HG02588 (cell line): ENCODE data around the gene SLC25A13.
"Not testable (repeated sequence)": the region's sequence is repeated elsewhere in the genome, so short reads cannot be mapped to it uniquely, and the experiment has no call there.

ENCODE experiments used
- ATAC-seq: cut with Tn5 transposase; IDR thresholded peaks from one replicate; pipeline ENCODE4 v1.9.1; 2021; ENCODE audit warnings: mild to moderate bottlenecking, moderate library complexity; ENCODE audit not compliant: unreplicated experiment

Gene SLC25A13

GRCh38 chr7:96173781-96174180 is 148.1 kb downstream of the SLC25A13 start:
- ATAC-seq, result no peak

- no peak for ATAC-seq
These were observed 152.5 kb downstream of the SLC25A13 start for GRCh38 chr7:96169439-96169838.

DNA sequence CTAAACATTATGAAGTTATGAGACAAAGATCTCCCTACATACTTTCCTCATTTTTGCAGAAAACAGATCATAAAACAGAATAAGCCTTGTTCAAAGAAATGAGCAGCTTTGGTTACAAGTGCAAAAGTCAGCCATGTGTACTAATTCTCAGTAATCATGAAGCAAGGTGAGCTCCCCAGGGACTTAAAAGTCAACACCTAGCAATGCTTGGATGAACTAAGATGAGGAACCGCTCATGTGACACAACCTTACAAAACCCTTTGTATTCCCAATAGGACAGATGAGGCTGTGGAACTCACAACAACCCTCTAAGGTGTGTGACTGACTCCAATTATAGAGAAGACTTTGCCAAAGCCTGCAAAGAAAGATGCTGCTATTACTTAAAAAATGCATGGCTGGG is 154.5 kb downstream of the SLC25A13 start:
- ATAC-seq, result no peak

DNA sequence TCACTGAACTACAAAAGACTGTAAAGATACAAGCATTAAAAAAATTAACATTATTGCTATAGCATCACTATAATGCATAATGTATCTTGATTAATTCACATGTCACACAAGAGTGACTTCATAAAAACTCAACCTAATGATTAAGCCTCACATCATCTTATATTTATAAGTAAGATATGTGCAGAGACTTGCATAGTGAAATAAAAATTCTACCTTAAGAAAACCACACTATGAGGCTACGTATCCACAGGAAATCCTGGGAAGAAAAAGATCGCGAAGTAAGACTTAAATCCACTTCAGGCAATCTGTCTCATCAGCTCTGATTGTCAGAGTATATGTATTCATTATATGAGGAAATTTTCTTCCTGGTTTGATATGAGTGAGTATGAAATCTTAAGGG is 160.0 kb downstream of the SLC25A13 start:
- ATAC-seq, result no peak

DNA sequence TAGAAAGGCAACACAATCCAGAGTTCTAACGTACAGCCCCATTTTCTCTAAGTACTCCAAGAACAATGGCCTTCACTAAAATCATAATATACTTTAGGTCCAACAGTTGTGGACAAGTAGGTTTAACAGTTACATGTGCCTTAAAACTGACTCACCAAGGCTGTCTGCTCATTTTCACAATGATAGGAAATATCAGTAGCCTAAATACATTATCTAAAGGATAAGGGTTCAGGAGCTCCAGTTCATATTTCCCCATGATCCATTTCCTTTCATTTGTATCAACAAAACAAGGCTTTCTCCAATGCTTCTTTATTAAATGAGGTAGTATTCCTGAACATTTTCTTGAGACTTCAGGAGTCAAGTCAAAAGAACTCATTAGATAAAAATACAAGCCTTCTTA is 164.0 kb downstream of the SLC25A13 start:
- ATAC-seq, result no peak

GRCh38 chr7:96154506-96154905 is 167.4 kb downstream of the SLC25A13 start:
- ATAC-seq, result not testable (repeated sequence)

GRCh38 chr7:96152706-96153105 is 169.2 kb downstream of the SLC25A13 start:
- ATAC-seq, result no peak

GRCh38 chr7:96151889-96152288 is 170.0 kb downstream of the SLC25A13 start:
- ATAC-seq, result no peak

DNA sequence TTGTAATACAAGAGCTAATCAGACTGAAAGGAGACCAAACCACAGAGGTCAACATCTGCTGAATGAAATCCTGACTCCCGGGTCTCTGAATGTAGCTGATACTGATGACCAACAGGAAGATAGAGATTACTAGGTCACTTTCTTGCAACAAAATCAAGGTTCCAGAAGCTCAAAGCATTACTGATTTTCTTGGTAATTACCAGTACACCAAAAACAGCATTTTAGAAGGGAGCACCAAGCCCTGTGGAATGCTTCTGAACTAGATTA is 177.7 kb downstream of the SLC25A13 start:
- ATAC-seq, result no peak

GRCh38 chr7:96143495-96144259 is 178.2 kb downstream of the SLC25A13 start:
- no peak for ATAC-seq

DNA sequence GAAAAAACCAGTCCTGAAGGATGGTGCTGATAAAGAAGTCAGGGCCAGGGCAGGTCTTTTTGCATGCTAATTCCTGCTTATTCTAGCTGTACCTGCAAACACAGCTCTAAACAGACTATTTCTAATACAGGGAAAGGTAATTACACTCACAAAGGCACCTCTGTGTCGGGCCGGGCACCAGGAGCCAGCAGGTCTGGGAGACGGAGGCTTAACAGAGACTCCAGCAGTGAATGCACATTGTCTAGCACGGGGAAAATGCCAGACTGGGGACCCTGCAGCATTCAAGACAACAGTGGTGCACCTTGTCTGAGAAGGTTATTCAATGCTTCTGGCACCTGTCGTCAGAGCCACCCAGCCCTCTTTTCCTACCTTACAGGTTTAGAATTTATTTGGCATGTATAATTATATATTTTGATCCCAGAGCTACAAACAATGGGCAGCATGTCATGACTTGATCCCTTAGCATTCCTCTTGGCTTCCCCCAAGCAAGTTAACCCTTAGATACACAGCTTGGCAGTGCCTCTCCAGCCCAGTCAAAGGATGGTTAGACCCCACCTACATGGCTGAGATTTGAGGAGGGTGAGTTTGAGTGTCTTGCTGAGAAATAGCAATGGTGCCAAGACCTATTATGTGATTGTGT is 185.2 kb downstream of the SLC25A13 start:
- ATAC-seq, result no peak

DNA sequence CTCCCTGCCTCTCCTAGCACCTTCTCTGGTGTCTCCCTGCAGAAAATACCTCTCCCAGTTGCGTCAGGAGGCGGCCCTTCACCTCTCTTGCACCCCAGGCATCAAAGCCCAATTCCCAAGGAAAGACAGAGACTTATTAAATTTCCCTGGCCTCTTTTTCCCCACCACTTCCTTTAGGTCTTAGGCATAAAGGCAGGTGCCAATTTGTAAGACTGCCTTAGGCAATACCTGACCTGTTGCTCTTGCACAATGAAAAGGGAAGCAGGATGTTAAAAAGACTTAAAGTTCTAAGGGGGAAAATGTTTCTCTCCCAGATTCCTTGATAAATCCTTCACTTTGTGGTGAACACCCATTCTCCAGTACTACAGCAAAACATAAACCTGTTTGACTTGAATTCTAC is 186.7 kb downstream of the SLC25A13 start:
- ATAC-seq, result no peak

DNA sequence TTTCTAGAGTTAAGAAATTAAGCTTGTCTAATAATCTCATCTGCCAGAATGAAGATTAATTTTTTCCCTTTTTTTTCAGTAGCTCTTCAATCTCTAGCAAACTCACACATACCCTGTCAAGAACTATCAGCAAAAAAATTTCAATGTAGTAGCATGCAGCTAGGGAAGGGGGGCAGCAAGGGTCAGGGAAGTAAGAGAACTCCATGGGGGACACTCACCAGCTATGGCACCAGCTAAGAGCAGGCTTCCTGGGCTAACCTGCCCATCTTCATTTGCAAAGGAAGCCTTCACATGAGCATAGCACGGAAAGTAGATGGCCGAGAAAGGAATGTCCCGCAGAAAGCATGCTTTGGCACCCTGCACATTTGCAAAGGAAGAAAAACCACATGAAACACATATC is 190.4 kb downstream of the SLC25A13 start:
- ATAC-seq, result no peak

- ATAC-seq, result no peak
These were observed 194.2 kb downstream of the SLC25A13 start for GRCh38 chr7:96127746-96128145.

- ATAC-seq, result no peak
These were observed 195.5 kb downstream of the SLC25A13 start for GRCh38 chr7:96126382-96126781.

GRCh38 chr7:96122746-96123145 is 199.2 kb downstream of the SLC25A13 start:
- ATAC-seq, result no peak

- ATAC-seq, result no peak
These were observed 200.1 kb downstream of the SLC25A13 start for GRCh38 chr7:96121752-96122151.

DNA sequence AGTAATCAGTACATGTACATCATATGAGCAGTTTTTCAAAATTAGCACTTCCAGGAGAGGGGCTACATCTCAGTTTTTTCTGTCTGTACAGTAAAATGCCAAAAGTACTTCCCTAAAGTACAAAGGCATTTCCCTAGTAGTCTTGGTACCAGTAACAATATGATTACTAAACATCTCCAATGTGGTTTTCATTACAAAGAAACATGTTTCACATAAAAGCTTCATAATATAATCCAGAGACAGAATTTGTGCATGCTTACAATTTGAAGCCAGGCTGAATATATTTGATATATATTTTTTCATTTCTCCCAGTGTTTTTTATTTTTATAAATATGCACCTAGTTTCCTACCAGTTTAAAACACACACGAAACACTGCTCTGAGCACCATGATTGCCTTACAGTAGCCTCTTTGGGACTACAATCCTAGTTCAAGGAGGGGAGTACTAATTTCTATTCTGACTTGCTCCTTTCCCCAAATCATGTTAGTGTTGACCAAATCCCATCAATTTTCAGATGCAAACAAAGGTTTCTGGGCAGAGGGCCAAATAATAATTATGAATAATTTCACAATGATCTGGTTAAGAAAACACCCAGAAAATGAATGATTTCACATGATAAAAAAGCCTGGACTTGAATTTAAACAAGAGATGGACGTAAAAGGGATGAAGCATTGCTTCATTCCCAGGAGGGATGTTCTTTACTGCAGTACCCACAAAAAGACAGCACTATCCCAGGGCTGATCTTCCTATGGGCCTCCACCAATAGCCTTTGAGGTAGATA is 201.3 kb downstream of the SLC25A13 start:
- ATAC-seq, result no peak

- no peak for ATAC-seq
These were observed 203.4 kb downstream of the SLC25A13 start for GRCh38 chr7:96118449-96119001.

DNA sequence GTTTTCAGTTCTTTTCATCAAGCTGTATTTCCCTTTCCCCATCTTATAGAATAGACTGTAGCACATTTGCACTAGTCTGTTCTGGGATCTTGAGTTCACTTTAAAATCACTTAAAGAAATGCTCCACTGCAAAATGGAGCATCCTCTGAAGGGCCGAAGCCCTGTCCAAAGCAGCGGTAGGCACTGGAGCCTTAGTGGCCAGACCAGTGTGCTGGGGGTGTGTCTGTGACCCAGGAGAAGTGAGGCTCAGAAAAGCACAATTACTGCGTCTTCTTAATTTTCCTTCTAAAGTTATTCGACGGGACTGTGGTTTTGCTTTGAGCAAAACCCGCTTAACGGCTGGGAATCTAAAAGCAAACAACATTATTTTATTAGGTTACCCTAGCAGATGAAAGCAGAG is 205.7 kb downstream of the SLC25A13 start:
- no peak for ATAC-seq

DNA sequence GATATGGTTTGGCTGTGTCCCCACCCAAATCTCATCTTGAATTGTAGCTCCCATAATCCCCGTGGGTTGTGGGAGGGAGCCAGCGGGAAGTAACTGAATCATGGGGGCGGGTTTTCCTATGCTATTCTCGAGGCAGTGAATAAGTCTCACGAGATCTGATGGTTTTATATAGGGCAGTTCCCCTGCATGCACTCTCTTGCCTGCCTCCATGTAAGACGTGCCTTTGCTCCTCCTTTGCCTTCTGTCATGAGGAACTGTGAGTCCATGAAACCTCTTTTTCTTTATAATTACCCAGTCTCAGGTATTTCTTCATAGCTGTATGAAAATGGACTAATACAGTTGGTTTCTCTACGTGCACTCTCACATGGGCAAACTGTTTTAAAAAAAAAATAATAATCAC is 207.7 kb downstream of the SLC25A13 start:
- no peak for ATAC-seq

DNA sequence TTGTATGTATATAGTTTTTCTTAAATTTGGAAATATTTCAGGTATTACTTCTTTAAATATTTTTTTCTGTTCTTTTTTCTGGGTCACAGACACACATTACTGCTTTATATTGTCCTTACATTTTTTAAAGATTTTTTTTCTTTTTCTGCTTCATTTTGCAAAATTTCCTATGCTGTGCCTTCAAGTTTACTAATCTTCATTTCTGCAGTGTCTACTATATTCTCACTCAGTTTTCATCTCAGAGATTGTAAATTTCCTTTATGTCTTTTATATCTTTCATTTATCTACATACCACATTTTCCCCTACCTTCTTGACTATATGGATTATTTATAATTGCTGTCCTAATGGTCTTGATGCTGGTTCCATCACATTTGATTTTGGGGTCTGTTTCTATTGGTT is 210.5 kb downstream of the SLC25A13 start:
- ATAC-seq, result no peak
